Stimulated activated CD4-positive, alpha-beta T cell treated with anti-CD3 and anti-CD28 coated beads, Interleukin-1b, Interleukin-23, amount 100 ng/mL, for 24 hours (primary cell): ENCODE measurements around the gene HAGH.

Experiments used
- DNase-seq, 4 experiments: peaks; one replicate each; pipeline ENCODE4 v3.0.0-alpha.2; 2020; ENCODE audit warnings: low read depth in 4 of 4, low spot score in 1 of 4

HAGH gene

GRCh38 chr16:1763521-1764511 lies 62.8 kb downstream of the HAGH start:
- DNase-seq, result no peak

GRCh38 chr16:1762879-1763520 lies 63.6 kb downstream of the HAGH start:
- no peak for DNase-seq

- DNase-seq, result no peak
Measured at GRCh38 chr16:1762196-1762878, 64.3 kb downstream of the HAGH start.

GRCh38 chr16:1761751-1762150 lies 64.9 kb downstream of the HAGH start:
- DNase-seq, result no peak

GRCh38 chr16:1760911-1761310 lies 65.7 kb downstream of the HAGH start:
- DNase-seq, result no peak

GRCh38 chr16:1759511-1759910 lies 67.1 kb downstream of the HAGH start:
- DNase-seq, result no peak

- no peak for DNase-seq
Measured at GRCh38 chr16:1758923-1759322, 67.7 kb downstream of the HAGH start.

- DNase-seq, result no peak
Measured at GRCh38 chr16:1757714-1758461, 68.7 kb downstream of the HAGH start.
